Liver (tissue), 9 donors: ENCODE results near the gene GNPTG. TPM values are rescaled to one million over a fixed set of nuclear protein-coding genes. Genes with fewer than 3 reads are reported as not detected.

ENCODE experiments used
- DNase-seq: peaks from one replicate; pipeline ENCODE4 v3.0.0-alpha.2; 2017; ENCODE audit warnings: low spot score
- H3K27ac ChIP-seq, 2 donors: one replicate each; pipeline ENCODE4 v1.7.0; 2013; ENCODE audit warnings: inconsistent platforms in 2 of 2, low read length in 2 of 2, control low read depth in 1 of 2, low read depth in 1 of 2, mild to moderate bottlenecking in 1 of 2
- H3K27me3 ChIP-seq, 4 donors: one replicate each; pipeline versions ENCODE4 v1.6.1 to v1.7.0; 2013; ENCODE audit warnings: low read length in 3 of 4, inconsistent platforms in 1 of 4, mild to moderate bottlenecking in 1 of 4, moderate library complexity in 1 of 4; ENCODE audit not compliant: control insufficient read depth in 4 of 4, insufficient read depth in 4 of 4
- H3K36me3 ChIP-seq, 4 donors: one replicate each; pipeline versions ENCODE4 v1.6.1 to v1.7.0; 2013; ENCODE audit warnings: low read length in 3 of 4, mild to moderate bottlenecking in 3 of 4, low read depth in 1 of 4, moderate library complexity in 1 of 4; ENCODE audit not compliant: control insufficient read depth in 4 of 4, insufficient read depth in 3 of 4
- H3K4me1 ChIP-seq, 4 donors: one replicate each; pipeline versions ENCODE4 v1.6.1 to v1.7.0; 2013; ENCODE audit warnings: low read length in 3 of 4, mild to moderate bottlenecking in 3 of 4, moderate library complexity in 1 of 4; ENCODE audit not compliant: control insufficient read depth in 4 of 4, insufficient read depth in 4 of 4
- H3K4me3 ChIP-seq, 3 donors: one replicate each; pipeline versions ENCODE4 v1.6.1 to v1.7.0; 2013; ENCODE audit warnings: low read length in 3 of 3, control low read depth in 1 of 3, low read depth in 1 of 3, mild to moderate bottlenecking in 1 of 3
- H3K9ac ChIP-seq, 2 donors: one replicate each; pipeline ENCODE4 v1.7.0; 2013; ENCODE audit warnings: low read length in 2 of 2, mild to moderate bottlenecking in 2 of 2, moderate library complexity in 2 of 2, control low read depth in 1 of 2, low read depth in 1 of 2
- H3K9me3 ChIP-seq, 4 donors: one replicate each; pipeline versions ENCODE4 v1.6.1 to v1.7.0; 2013; ENCODE audit warnings: low read length in 3 of 4; ENCODE audit not compliant: control insufficient read depth in 4 of 4
- ATF3 ChIP-seq: IDR thresholded peaks from 2 replicates; pipeline ENCODE4 v1.6.1; 2016; ENCODE audit warnings: antibody characterized with exemption
- EGR1 ChIP-seq, 2 donors: IDR thresholded peaks; 2 replicates each; pipeline ENCODE4 v1.6.1; 2016 to 2018; ENCODE audit warnings: antibody characterized with exemption in 2 of 2, low read depth in 2 of 2
- FOXA1 ChIP-seq: IDR thresholded peaks from 2 replicates; pipeline ENCODE4 v1.6.1; 2016; ENCODE audit warnings: antibody characterized with exemption
- FOXA2 ChIP-seq: IDR thresholded peaks from 2 replicates; pipeline ENCODE4 v1.6.1; 2016; ENCODE audit warnings: antibody characterized with exemption
- GABPA ChIP-seq, 2 donors: IDR thresholded peaks in 1 of 2; conservative IDR thresholded peaks in 1 of 2; 2 replicates each; pipeline ENCODE4 v1.6.1; 2016; ENCODE audit warnings: antibody characterized with exemption in 2 of 2, mild to moderate bottlenecking in 1 of 2, moderate library complexity in 1 of 2
- HNF4A ChIP-seq, 2 donors: conservative IDR thresholded peaks; 2 replicates each; pipeline ENCODE4 v1.6.1; 2016; ENCODE audit warnings: antibody characterized with exemption in 2 of 2, mild to moderate bottlenecking in 2 of 2
- HNF4G ChIP-seq: IDR thresholded peaks from 2 replicates; pipeline ENCODE4 v1.6.1; 2016; ENCODE audit warnings: antibody characterized with exemption
- JUND ChIP-seq, 2 donors: IDR thresholded peaks; 2 replicates each; pipeline ENCODE4 v1.6.1; 2016; ENCODE audit warnings: antibody characterized with exemption in 2 of 2
- MAX ChIP-seq: IDR thresholded peaks from 2 replicates; pipeline ENCODE4 v1.6.1; 2016; ENCODE audit warnings: antibody characterized with exemption
- NR2F2 ChIP-seq: IDR thresholded peaks from 2 replicates; pipeline ENCODE4 v1.6.1; 2016; ENCODE audit warnings: antibody characterized with exemption
- RAD21 ChIP-seq, 2 donors: IDR thresholded peaks; 2 replicates each; pipeline ENCODE4 v1.6.1; 2016; ENCODE audit warnings: antibody characterized with exemption in 2 of 2, mild to moderate bottlenecking in 2 of 2
- REST ChIP-seq: IDR thresholded peaks from 2 replicates; pipeline ENCODE4 v1.6.1; 2016; ENCODE audit warnings: antibody characterized with exemption, mild to moderate bottlenecking
- RXRA ChIP-seq, 2 donors: IDR thresholded peaks; 2 replicates each; pipeline ENCODE4 v1.6.1; 2017 to 2018; ENCODE audit warnings: antibody characterized with exemption in 2 of 2, mild to moderate bottlenecking in 1 of 2
- SP1 ChIP-seq: IDR thresholded peaks from 2 replicates; pipeline ENCODE4 v1.6.1; 2018; ENCODE audit warnings: antibody characterized with exemption, mild to moderate bottlenecking
- TAF1 ChIP-seq: conservative IDR thresholded peaks from 2 replicates; pipeline ENCODE4 v1.6.1; 2016; ENCODE audit warnings: antibody characterized with exemption, mild to moderate bottlenecking
- YY1 ChIP-seq: IDR thresholded peaks from 2 replicates; pipeline ENCODE4 v1.6.1; 2016; ENCODE audit warnings: antibody characterized with exemption, mild to moderate bottlenecking
- ZBTB33 ChIP-seq: IDR thresholded peaks from 2 replicates; pipeline ENCODE4 v1.6.1; 2016; ENCODE audit warnings: antibody characterized with exemption
- WGBS: extraction: QIAGEN DNeasy Blood & Tissue Kit; methylation state at CpG from one replicate; pipeline ENCODE4 v1.1.7; 2013; 5-methylcytosine and 5-hydroxymethylcytosine counted together
- polyA plus RNA-seq, 2 donors: library from polyadenylated mRNA; stranded (reverse) in 1 of 2; unstranded in 1 of 2; fragments of 200-250 nt in 1 of 2; fragments of >200 nt in 1 of 2; fragmentation: Nextera tagmentation in 1 of 2; extraction: Ambion mirVana in 1 of 2; gene quantifications; one replicate each; pipeline versions ENCODE4 v1.2.1 to v1.2.3, GENCODE V29; 2013 to 2015
- total RNA-seq, 2 donors: library from RNA; depleted of rRNA; stranded (reverse); fragments of >200 nt; gene quantifications; one replicate each; pipeline ENCODE4 v1.2.3, GENCODE V29; 2014
- donor health status: healthy.
- donor health status: healthy.
- donor health status: healthy.
- donor health status: healthy.
- donor health status: healthy.

Gene GNPTG
- total and polyA plus RNA-seq, 4 donors = 24.4 to 79.6 (median 41.0) TPM

GRCh38 chr16:1312467-1312816, 39.3 kb upstream of the GNPTG start:
- Histone ChIP-seq H3K4me1 (peaks cover 9 to 44% (median 34%) of the 10 kb centered on the region in 4 donors), H3K36me3 (peaks cover 18 to 32% (median 21%) of the 10 kb centered on the region in 4 donors), H3K27me3 (no peaks in the 10 kb centered on the region), H3K27ac (no peak overlapping the region), H3K9ac (no peak overlapping the region), H3K9me3 (no peaks in the 10 kb centered on the region), H3K4me3 (no peak overlapping the region)
- DNase-seq = no peak
- TF ChIP-seq EGR1 (IDR thresholded peaks at IDR 0.05; ENCODE audit: low read depth in 2 of 2) (no peak), FOXA2 (no peak)
- 85% methylated on average over 16 of the region's 16 CpGs for WGBS

- no peak for DNase-seq
- 94% methylated on average over 15 of the region's 15 CpGs for WGBS
- H3K36me3 ChIP-seq = peaks cover 19 to 36% (median 24%) of the 10 kb centered on the region in 4 donors
Observed at GRCh38 chr16:1312903-1313302, 38.8 kb upstream of the GNPTG start.

GRCh38 chr16:1313721-1314369, 37.9 kb upstream of the GNPTG start:
- Histone ChIP-seq H3K4me3 (no peak overlapping the region), H3K4me1 (peaks cover 9 to 39% (median 33%) of the 10 kb centered on the region in 4 donors), H3K9ac (no peak overlapping the region), H3K27ac (no peak overlapping the region), H3K27me3 (no peaks in the 10 kb centered on the region), H3K36me3 (peaks cover 26 to 46% (median 31%) of the 10 kb centered on the region in 4 donors), H3K9me3 (no peaks in the 10 kb centered on the region)
- DNase-seq = no peak
- 86% methylated on average over 38 of the region's 38 CpGs for WGBS
- TF ChIP-seq RAD21 (IDR thresholded peaks at IDR 0.05) (no peak), ZBTB33 (no peak), EGR1 (IDR thresholded peaks at IDR 0.05; ENCODE audit: low read depth in 2 of 2) (no peak), SP1 (no peak), FOXA1 (no peak), MAX (no peak), REST (no peak)

More at GRCh38 chr16:1312903-1313302, 38.8 kb upstream of the GNPTG start:
- TF ChIP-seq RAD21 (IDR thresholded peaks at IDR 0.05) (no peak), FOXA2 (no peak), YY1 (no peak), MAX (no peak), FOXA1 (no peak), GABPA (IDR thresholded peaks at IDR 0.05 in 1 of 2, conservative IDR thresholded peaks at IDR 0.05 in 1 of 2) (no peak), JUND (IDR thresholded peaks at IDR 0.05) (no peak), TAF1 (no peak), RXRA (IDR thresholded peaks at IDR 0.05) (no peak), HNF4G (no peak), HNF4A (conservative IDR thresholded peaks at IDR 0.05) (no peak), ZBTB33 (no peak), SP1 (no peak), ATF3 (no peak), NR2F2 (no peak)
- Histone ChIP-seq H3K9ac (no peak overlapping the region), H3K27ac (no peak overlapping the region), H3K27me3 (no peaks in the 10 kb centered on the region), H3K9me3 (no peaks in the 10 kb centered on the region), H3K4me1 (peaks cover 9 to 44% (median 34%) of the 10 kb centered on the region in 4 donors), H3K4me3 (no peak overlapping the region)
